Right forelimb (tissue), 1 donor: Measurements from ENCODE around the gene FSD1L.
A peak's percentile ranks its signal among the peaks of the same experiment; 100 is the strongest.

Experiments
- DNase-seq: peaks from one replicate; pipeline ENCODE4 v3.0.0-alpha.2; 2018

Gene FSD1L

GRCh38 chr9:105447814-105448812, at the start of gene FSD1L:
FSD1L (plus strand) TSS chr9:105448034; CDS start chr9:105448221, 187 bp downstream.
- DNase-seq, result peak; percentile 92

GRCh38 chr9:105399117-105399516, 48.7 kb upstream of the FSD1L start:
- no peak for DNase-seq

GRCh38 chr9:105401651-105402050, 46.2 kb upstream of the FSD1L start:
- no peak for DNase-seq

- no peak for DNase-seq
These were observed 44.1 kb upstream of the FSD1L start for GRCh38 chr9:105403552-105404248.

GRCh38 chr9:105405514-105406131, 42.2 kb upstream of the FSD1L start:
- DNase-seq, result no peak

- no peak for DNase-seq
These were observed 41.5 kb upstream of the FSD1L start for GRCh38 chr9:105406369-105406768.

GRCh38 chr9:105413525-105413924, 34.3 kb upstream of the FSD1L start:
- no peak for DNase-seq

- DNase-seq, result peak; percentile 71
These were observed 32.7 kb upstream of the FSD1L start for GRCh38 chr9:105414947-105415661.

GRCh38 chr9:105415662-105415980, 32.2 kb upstream of the FSD1L start:
- DNase-seq, result no peak

- DNase-seq, result no peak
These were observed 31.0 kb upstream of the FSD1L start for GRCh38 chr9:105416840-105417239.

- DNase-seq, result no peak
These were observed 29.0 kb upstream of the FSD1L start for GRCh38 chr9:105418588-105419500.

GRCh38 chr9:105419816-105420597, 27.8 kb upstream of the FSD1L start:
- no peak for DNase-seq

- no peak for DNase-seq
These were observed 26.7 kb upstream of the FSD1L start for GRCh38 chr9:105421154-105421553.

GRCh38 chr9:105421864-105422263, 26.0 kb upstream of the FSD1L start:
- no peak for DNase-seq

- DNase-seq, result no peak
These were observed 21.9 kb upstream of the FSD1L start for GRCh38 chr9:105425816-105426433.

- DNase-seq, result no peak
These were observed 21.2 kb upstream of the FSD1L start for GRCh38 chr9:105426657-105427056.

GRCh38 chr9:105431424-105432246, 16.2 kb upstream of the FSD1L start:
- no peak for DNase-seq

GRCh38 chr9:105432247-105432842, 15.5 kb upstream of the FSD1L start:
- DNase-seq, result no peak

GRCh38 chr9:105435453-105435852, 12.4 kb upstream of the FSD1L start:
- no peak for DNase-seq
